A673 (cell line): ENCODE data around the gene LDB2. TPM values are rescaled to one million over a fixed set of nuclear protein-coding genes. Genes with fewer than 3 reads are reported as not detected.

Source experiments
- BruUV-seq: library from RNA; stranded (reverse); fragments of 400-500 nt; replicated peaks from 2 replicates; lab custom pipeline; 2021; lab: Mats Ljungman, UMichigan
- CTCF ChIA-PET: fragments of 300-600 bp; sonication (Branson Sonifier 250); formaldehyde crosslinking; loops from one replicate; lab custom pipeline; 2022; ENCODE audit warnings: antibody characterized with exemption; lab: Charles Lee
- POLR2A ChIA-PET: fragments of 300-600 bp; sonication (Branson Sonifier 250); formaldehyde crosslinking; loops from one replicate; lab custom pipeline; 2022; ENCODE audit warnings: antibody characterized with exemption; ENCODE audit not compliant: low non-redundant PET; lab: Charles Lee
- DNase-seq: peaks from one replicate; pipeline ENCODE4 v3.0.0-alpha.2; 2015; ENCODE audit warnings: low spot score
- H3K27ac ChIP-seq: fragments of 200-600 bp; sonication (generic); 2 replicates; pipeline ENCODE4 v1.5.1; 2016; ENCODE audit warnings: mixed run types, low read depth, mild to moderate bottlenecking, mixed read lengths, antibody characterized with exemption, low read length; ENCODE audit not compliant: poor library complexity, severe bottlenecking
- H3K27me3 ChIP-seq: fragments of 200-600 bp; sonication (generic); replicated peaks from 2 replicates; pipeline ENCODE4 v1.6.1; 2017; ENCODE audit warnings: mixed run types, low read depth, mild to moderate bottlenecking, mixed read lengths, antibody characterized with exemption, low read length; ENCODE audit not compliant: insufficient read depth, poor library complexity
- H3K36me3 ChIP-seq: fragments of 200-600 bp; sonication (generic); 2 replicates; pipeline ENCODE4 v1.6.1; 2016; ENCODE audit warnings: mixed run types, mild to moderate bottlenecking, mixed read lengths, antibody characterized with exemption, low read length; ENCODE audit not compliant: insufficient read depth, poor library complexity, severe bottlenecking
- H3K4me1 ChIP-seq: fragments of 200-600 bp; sonication (generic); 2 replicates; pipeline ENCODE4 v1.6.1; 2017; ENCODE audit warnings: mixed run types, mild to moderate bottlenecking, mixed read lengths, antibody characterized with exemption, low read length; ENCODE audit not compliant: insufficient read depth, poor library complexity, severe bottlenecking
- H3K4me3 ChIP-seq: fragments of 200-600 bp; sonication (generic); 2 replicates; pipeline ENCODE4 v1.5.1; 2016; ENCODE audit warnings: low read depth, mixed run types, mild to moderate bottlenecking, mixed read lengths, low read length; ENCODE audit not compliant: poor library complexity, severe bottlenecking
- H3K9me3 ChIP-seq: fragments of 200-600 bp; sonication (generic); 2 replicates; pipeline ENCODE4 v1.6.1; 2016; ENCODE audit warnings: mixed run types, low read depth, mild to moderate bottlenecking, mixed read lengths, antibody characterized with exemption, low read length; ENCODE audit not compliant: poor library complexity, severe bottlenecking
- CTCF ChIP-seq: fragments of 300-800, 200-600 bp; sonication (generic); conservative IDR thresholded peaks from 2 replicates; pipeline ENCODE4 v1.5.1; 2017; ENCODE audit warnings: low read depth, mild to moderate bottlenecking, antibody characterized with exemption, low read length, moderate library complexity, mixed read lengths
- EZH2 ChIP-seq: fragments of 200-600 bp; sonication (generic); IDR thresholded peaks from 2 replicates; pipeline ENCODE4 v1.6.1; 2017; ENCODE audit warnings: borderline replicate concordance, low read depth, mild to moderate bottlenecking, mixed read lengths, antibody characterized with exemption, low read length; ENCODE audit not compliant: poor library complexity, severe bottlenecking
- intact Hi-C: fragments of 100-400 bp; cut with micrococcal nuclease; formaldehyde crosslinking; loops from one replicate; pipeline ENCODE4 v1.10.0; 2022; ENCODE audit not compliant: unreplicated experiment
- total RNA-seq: library from RNA; stranded (reverse); gene quantifications from 2 replicates; pipeline ENCODE4 v1.2.3, GENCODE V29; 2021

Gene LDB2
- total RNA-seq, 1 experiment from 2014 or later: 47.4 TPM

DNA sequence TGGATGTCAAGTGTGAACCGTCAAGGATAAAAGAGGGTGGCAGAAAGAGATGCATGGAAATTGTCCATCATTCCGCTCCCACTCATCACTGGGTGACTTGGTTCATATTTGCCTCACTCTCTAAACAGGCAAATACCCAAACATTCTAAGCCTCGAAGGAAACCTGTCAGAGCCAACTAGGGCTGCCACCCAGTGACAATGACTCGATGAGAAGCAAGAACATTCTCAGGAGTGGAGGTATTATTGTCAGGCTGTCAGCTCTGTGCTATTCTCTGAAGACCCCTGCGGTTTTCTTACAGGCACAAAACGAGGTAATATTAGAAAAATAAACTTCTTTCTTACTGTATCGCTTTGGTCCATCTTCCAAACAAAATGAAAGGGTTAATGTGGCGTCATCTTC is 139.6 kb downstream of the LDB2 start:
- BruUV-seq: no TSS peak
- intact Hi-C loops: loop anchor here (10.0 kb wide), 1 partner anchor 114 kb away; no protein-coding TSS in a partner anchor
- H3K4me1 ChIP-seq: peaks cover 15% of the 10 kb centered on the region
- H3K27me3 ChIP-seq: no peaks in the 10 kb centered on the region
- DNase-seq: no peak
- ChIA-PET CTCF (no interaction called here), POLR2A (no interaction called here)
- H3K9me3 ChIP-seq: no peaks in the 10 kb centered on the region
- H3K36me3 ChIP-seq: no peaks in the 10 kb centered on the region
- no peak overlapping the region for H3K27ac ChIP-seq
- no peak for TF ChIP-seq EZH2
- TF ChIP-seq CTCF: no peak
- no peak overlapping the region for H3K4me3 ChIP-seq

DNA sequence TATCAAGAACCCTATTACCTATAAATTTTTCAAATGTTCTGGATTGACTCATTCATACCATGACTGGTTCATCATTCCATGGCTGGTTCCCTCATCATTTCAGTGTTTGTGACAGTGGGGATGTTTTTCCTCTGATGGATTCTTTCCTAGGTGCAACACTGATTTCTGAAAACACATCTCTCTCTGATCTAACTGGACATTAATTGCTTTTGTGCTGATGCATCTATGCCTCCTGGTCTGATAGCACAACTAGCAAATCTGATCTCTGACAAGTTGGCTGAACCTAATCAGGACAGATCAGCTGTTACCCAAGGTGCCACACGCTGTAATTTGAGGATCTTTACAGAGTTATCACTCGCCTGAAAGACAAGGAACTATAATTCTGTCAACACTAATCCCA is 140.2 kb downstream of the LDB2 start:
- POLR2A ChIA-PET: no interaction called here

GRCh38 chr4:16757080-16757521 is 141.3 kb downstream of the LDB2 start:
- peaks cover 20% of the 10 kb centered on the region for H3K4me1 ChIP-seq
- ChIA-PET POLR2A (no interaction called here), CTCF (no interaction called here)
- H3K9me3 ChIP-seq: no peaks in the 10 kb centered on the region
- intact Hi-C loops: loop anchor here (10.0 kb wide), 1 partner anchor 112 kb away; no protein-coding TSS in a partner anchor
- no peak overlapping the region for H3K4me3 ChIP-seq
- no peak for DNase-seq
- no peaks in the 10 kb centered on the region for H3K27me3 ChIP-seq
- no peaks in the 10 kb centered on the region for H3K36me3 ChIP-seq
- no peak overlapping the region for H3K27ac ChIP-seq
- no peak for TF ChIP-seq CTCF
- TF ChIP-seq EZH2: no peak
- BruUV-seq: no TSS peak

More for the DNA sequence above, 140.2 kb downstream of the LDB2 start:
- CTCF ChIA-PET: no interaction called here
- no TSS peak for BruUV-seq
- H3K9me3 ChIP-seq: no peaks in the 10 kb centered on the region
- H3K4me1 ChIP-seq: peaks cover 15% of the 10 kb centered on the region
- no peak overlapping the region for H3K27ac ChIP-seq
- TF ChIP-seq EZH2 (no peak), CTCF (no peak)
- intact Hi-C loops: loop anchor here (10.0 kb wide), 1 partner anchor 113 kb away; no protein-coding TSS in a partner anchor
- no peaks in the 10 kb centered on the region for H3K27me3 ChIP-seq
- DNase-seq: no peak
- no peaks in the 10 kb centered on the region for H3K36me3 ChIP-seq
- H3K4me3 ChIP-seq: no peak overlapping the region
